GM23338 (cell line): ENCODE results near the gene MMP25. TPM values are rescaled to one million over a fixed set of nuclear protein-coding genes. Genes with fewer than 3 reads are reported as not detected.

ENCODE experiments used
- ATAC-seq: fragments of 200-7000 bp; cut with Tn5 transposase; 3 replicates; pipeline ENCODE4 v1.9.1; 2020
- DNase-seq: peaks from one replicate; pipeline ENCODE4 v3.0.0-alpha.2; 2015; ENCODE audit warnings: low spot score
- H2AFZ ChIP-seq: fragments of 200-600 bp; sonication (generic); 2 replicates; pipeline ENCODE4 v1.8.0; 2016; ENCODE audit warnings: antibody characterized with exemption, mild to moderate bottlenecking, moderate library complexity
- H3F3A ChIP-seq: fragments of 200-600 bp; sonication (generic); replicated peaks from 2 replicates; pipeline ENCODE4 v1.8.0; 2017; ENCODE audit warnings: antibody characterized with exemption, mixed run types, low read depth
- H3K27ac ChIP-seq: fragments of 200-600 bp; sonication (generic); 2 replicates; pipeline ENCODE4 v1.6.1; 2016; ENCODE audit warnings: low read depth
- H3K27me3 ChIP-seq: fragments of 200-600 bp; sonication (generic); 2 replicates; pipeline ENCODE4 v1.8.0; 2016; ENCODE audit warnings: mild to moderate bottlenecking, mixed run types, moderate library complexity; ENCODE audit not compliant: insufficient read depth
- H3K36me3 ChIP-seq: fragments of 200-600 bp; sonication (generic); 2 replicates; pipeline ENCODE4 v1.8.0; 2016; ENCODE audit warnings: mild to moderate bottlenecking; ENCODE audit not compliant: insufficient read depth
- H3K4me1 ChIP-seq: fragments of 200-600 bp; sonication (generic); 2 replicates; pipeline ENCODE4 v1.8.0; 2016; ENCODE audit warnings: mild to moderate bottlenecking, moderate library complexity; ENCODE audit not compliant: insufficient read depth
- H3K4me2 ChIP-seq: fragments of 200-600 bp; sonication (generic); 2 replicates; pipeline ENCODE4 v1.7.1; 2017; ENCODE audit warnings: mixed run types
- H3K4me3 ChIP-seq: fragments of 200-600 bp; sonication (generic); 2 replicates; pipeline ENCODE4 v1.6.1; 2016; ENCODE audit warnings: mixed run types
- H3K79me2 ChIP-seq: fragments of 200-600 bp; sonication (generic); replicated peaks from 2 replicates; pipeline ENCODE4 v1.8.0; 2017; ENCODE audit warnings: mild to moderate bottlenecking; ENCODE audit not compliant: insufficient read depth
- H3K9me2 ChIP-seq: fragments of 200-600 bp; sonication (generic); 2 replicates; pipeline ENCODE4 v1.8.0; 2017; ENCODE audit not compliant: insufficient read depth
- H4K20me1 ChIP-seq: fragments of 200-600 bp; sonication (generic); replicated peaks from 2 replicates; pipeline ENCODE4 v1.8.0; 2017; ENCODE audit warnings: mild to moderate bottlenecking; ENCODE audit not compliant: insufficient read depth
- H3K27ac Mint-ChIP-seq: 2 replicates; pipeline ENCODE4 v1.8.0; 2020; ENCODE audit warnings: inconsistent platforms, mild to moderate bottlenecking, moderate library complexity, mixed read lengths
- H3K27me3 Mint-ChIP-seq: 3 replicates; pipeline ENCODE4 v1.8.0; 2022; ENCODE audit warnings: low read depth, mild to moderate bottlenecking, moderate library complexity, mixed read lengths, inconsistent platforms; ENCODE audit not compliant: insufficient read depth, poor library complexity
- H3K36me3 Mint-ChIP-seq: 3 replicates; pipeline ENCODE4 v1.8.0; 2021; ENCODE audit warnings: low read depth, mild to moderate bottlenecking, inconsistent platforms, moderate library complexity, mixed read lengths
- H3K4me1 Mint-ChIP-seq: 3 replicates; pipeline ENCODE4 v1.8.0; 2020; ENCODE audit warnings: mild to moderate bottlenecking, inconsistent platforms, mixed read lengths
- H3K4me3 Mint-ChIP-seq: 3 replicates; pipeline ENCODE4 v1.8.0; 2021; ENCODE audit warnings: moderate library complexity, mild to moderate bottlenecking, inconsistent platforms, mixed read lengths
- H3K9me3 Mint-ChIP-seq: 3 replicates; pipeline ENCODE4 v1.8.0; 2020; ENCODE audit warnings: moderate library complexity, mild to moderate bottlenecking, inconsistent platforms, mixed read lengths
- ETS1 ChIP-seq: IDR thresholded peaks from 2 replicates; pipeline ENCODE4 v1.6.1; 2016; ENCODE audit warnings: antibody characterized with exemption
- EZH2phosphoT487 ChIP-seq: fragments of 200-600 bp; sonication (generic); IDR thresholded peaks from one replicate; pipeline ENCODE4 v1.8.1; 2018; ENCODE audit warnings: antibody characterized with exemption; ENCODE audit not compliant: unreplicated experiment
- JUNB ChIP-seq: IDR thresholded peaks from one replicate; pipeline ENCODE4 v1.6.1; 2016; ENCODE audit warnings: antibody characterized with exemption; ENCODE audit not compliant: unreplicated experiment
- POLR2AphosphoS5 ChIP-seq: IDR thresholded peaks from 2 replicates; pipeline ENCODE4 v1.6.1; 2016; ENCODE audit warnings: antibody characterized with exemption, low read depth
- polyA plus RNA-seq: library from polyadenylated mRNA; unstranded; fragments of >200 nt; fragmentation: Nextera tagmentation; extraction: Ambion mirVana; gene quantifications from 2 replicates; pipeline ENCODE4 v1.2.1, GENCODE V29; 2016
- total RNA-seq: library from RNA; depleted of rRNA; stranded (reverse); fragments of >200 nt; shearing (Covaris generic); gene quantifications from 2 replicates; pipeline ENCODE4 v1.2.3, GENCODE V29; 2014
- TF ChIP-seq, protein P1 (sequence below): fragments of 250-450 bp; sonication (Bioruptor Pico); IDR thresholded peaks from 2 replicates; pipeline ENCODE4 v1.5.0; 2020; ENCODE audit warnings: mild to moderate bottlenecking, moderate library complexity

Gene MMP25
- total and polyA plus RNA-seq, 2 experiments from 2014 or later = 7.7 to 15.9 TPM

- TF ChIP-seq, protein P1, sequence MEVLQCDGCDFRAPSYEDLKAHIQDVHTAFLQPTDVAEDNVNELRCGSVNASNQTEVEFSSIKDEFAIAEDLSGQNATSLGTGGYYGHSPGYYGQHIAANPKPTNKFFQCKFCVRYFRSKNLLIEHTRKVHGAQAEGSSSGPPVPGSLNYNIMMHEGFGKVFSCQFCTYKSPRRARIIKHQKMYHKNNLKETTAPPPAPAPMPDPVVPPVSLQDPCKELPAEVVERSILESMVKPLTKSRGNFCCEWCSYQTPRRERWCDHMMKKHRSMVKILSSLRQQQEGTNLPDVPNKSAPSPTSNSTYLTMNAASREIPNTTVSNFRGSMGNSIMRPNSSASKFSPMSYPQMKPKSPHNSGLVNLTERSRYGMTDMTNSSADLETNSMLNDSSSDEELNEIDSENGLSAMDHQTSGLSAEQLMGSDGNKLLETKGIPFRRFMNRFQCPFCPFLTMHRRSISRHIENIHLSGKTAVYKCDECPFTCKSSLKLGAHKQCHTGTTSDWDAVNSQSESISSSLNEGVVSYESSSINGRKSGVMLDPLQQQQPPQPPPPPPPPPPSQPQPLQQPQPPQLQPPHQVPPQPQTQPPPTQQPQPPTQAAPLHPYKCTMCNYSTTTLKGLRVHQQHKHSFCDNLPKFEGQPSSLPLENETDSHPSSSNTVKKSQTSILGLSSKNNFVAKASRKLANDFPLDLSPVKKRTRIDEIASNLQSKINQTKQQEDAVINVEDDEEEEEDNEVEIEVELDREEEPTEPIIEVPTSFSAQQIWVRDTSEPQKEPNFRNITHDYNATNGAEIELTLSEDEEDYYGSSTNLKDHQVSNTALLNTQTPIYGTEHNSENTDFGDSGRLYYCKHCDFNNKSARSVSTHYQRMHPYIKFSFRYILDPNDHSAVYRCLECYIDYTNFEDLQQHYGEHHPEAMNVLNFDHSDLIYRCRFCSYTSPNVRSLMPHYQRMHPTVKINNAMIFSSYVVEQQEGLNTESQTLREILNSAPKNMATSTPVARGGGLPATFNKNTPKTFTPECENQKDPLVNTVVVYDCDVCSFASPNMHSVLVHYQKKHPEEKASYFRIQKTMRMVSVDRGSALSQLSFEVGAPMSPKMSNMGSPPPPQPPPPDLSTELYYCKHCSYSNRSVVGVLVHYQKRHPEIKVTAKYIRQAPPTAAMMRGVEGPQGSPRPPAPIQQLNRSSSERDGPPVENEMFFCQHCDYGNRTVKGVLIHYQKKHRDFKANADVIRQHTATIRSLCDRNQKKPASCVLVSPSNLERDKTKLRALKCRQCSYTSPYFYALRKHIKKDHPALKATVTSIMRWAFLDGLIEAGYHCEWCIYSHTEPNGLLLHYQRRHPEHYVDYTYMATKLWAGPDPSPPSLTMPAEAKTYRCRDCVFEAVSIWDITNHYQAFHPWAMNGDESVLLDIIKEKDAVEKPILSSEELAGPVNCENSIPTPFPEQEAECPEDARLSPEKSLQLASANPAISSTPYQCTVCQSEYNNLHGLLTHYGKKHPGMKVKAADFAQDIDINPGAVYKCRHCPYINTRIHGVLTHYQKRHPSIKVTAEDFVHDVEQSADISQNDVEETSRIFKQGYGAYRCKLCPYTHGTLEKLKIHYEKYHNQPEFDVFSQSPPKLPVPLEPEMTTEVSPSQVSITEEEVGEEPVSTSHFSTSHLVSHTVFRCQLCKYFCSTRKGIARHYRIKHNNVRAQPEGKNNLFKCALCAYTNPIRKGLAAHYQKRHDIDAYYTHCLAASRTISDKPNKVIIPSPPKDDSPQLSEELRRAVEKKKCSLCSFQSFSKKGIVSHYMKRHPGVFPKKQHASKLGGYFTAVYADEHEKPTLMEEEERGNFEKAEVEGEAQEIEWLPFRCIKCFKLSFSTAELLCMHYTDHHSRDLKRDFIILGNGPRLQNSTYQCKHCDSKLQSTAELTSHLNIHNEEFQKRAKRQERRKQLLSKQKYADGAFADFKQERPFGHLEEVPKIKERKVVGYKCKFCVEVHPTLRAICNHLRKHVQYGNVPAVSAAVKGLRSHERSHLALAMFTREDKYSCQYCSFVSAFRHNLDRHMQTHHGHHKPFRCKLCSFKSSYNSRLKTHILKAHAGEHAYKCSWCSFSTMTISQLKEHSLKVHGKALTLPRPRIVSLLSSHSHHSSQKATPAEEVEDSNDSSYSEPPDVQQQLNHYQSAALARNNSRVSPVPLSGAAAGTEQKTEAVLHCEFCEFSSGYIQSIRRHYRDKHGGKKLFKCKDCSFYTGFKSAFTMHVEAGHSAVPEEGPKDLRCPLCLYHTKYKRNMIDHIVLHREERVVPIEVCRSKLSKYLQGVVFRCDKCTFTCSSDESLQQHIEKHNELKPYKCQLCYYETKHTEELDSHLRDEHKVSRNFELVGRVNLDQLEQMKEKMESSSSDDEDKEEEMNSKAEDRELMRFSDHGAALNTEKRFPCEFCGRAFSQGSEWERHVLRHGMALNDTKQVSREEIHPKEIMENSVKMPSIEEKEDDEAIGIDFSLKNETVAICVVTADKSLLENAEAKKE (CRISPR knock-in tag) = no peak
- TF ChIP-seq JUNB (no peak), ETS1 (no peak)
These were observed 17.5 kb upstream of the MMP25 start (continued) for GRCh38 chr16:3028716-3029319.

- no peaks in the 10 kb centered on the region for H3K36me3 ChIP-seq
- H3K4me1 Mint-ChIP-seq = peaks cover 28% of the 10 kb centered on the region
- H2AFZ ChIP-seq = no peak overlapping the region
- no peak overlapping the region for H3K27ac Mint-ChIP-seq
- peaks cover 16% of the 10 kb centered on the region for H3K27me3 ChIP-seq
- peaks cover 28% of the 10 kb centered on the region for H3K27me3 Mint-ChIP-seq
- H3K4me3 ChIP-seq = peak overlapping the region; percentile 17; the same call in 1 of the 2 replicates
- DNase-seq (peak; percentile 56), ATAC-seq (peak; percentile 2; the same call in 2 of the 3 replicates)
- peaks cover 27% of the 10 kb centered on the region for H3K4me1 ChIP-seq
- H3K9me3 Mint-ChIP-seq = no peaks in the 10 kb centered on the region; the same call in 1 of the 3 replicates
- H3K36me3 Mint-ChIP-seq = peaks cover 48% of the 10 kb centered on the region
- peaks cover 45% of the 10 kb centered on the region for H3F3A ChIP-seq
- no peak overlapping the region for H3K27ac ChIP-seq
- H3K79me2 ChIP-seq = no peaks in the 10 kb centered on the region; the same call in 1 of the 2 replicates
- peak overlapping the region; percentile 25; the same call in 1 of the 3 replicates for H3K4me3 Mint-ChIP-seq
- 0 out of 2 replicates have a peak overlapping the region, but pooled peaks have one; percentile 48 for H3K4me2 ChIP-seq
- peaks cover 17% of the 10 kb centered on the region for H4K20me1 ChIP-seq
- no peaks in the 10 kb centered on the region for H3K9me2 ChIP-seq
- TF ChIP-seq, protein P1 (CRISPR knock-in tag) = no peak
- TF ChIP-seq EZH2phosphoT487 (no peak), POLR2AphosphoS5 (0 out of 2 replicates have a peak, but pooled peaks have one; percentile 33)
These were observed 16.7 kb upstream of the MMP25 start for GRCh38 chr16:3029491-3030221.
